Stimulated activated naive CD8-positive, alpha-beta T cell treated with anti-CD3 and anti-CD28 coated beads, Interleukin-15, Interleukin-2, amounts not matched to agents 100 ng/mL and 50 ng/mL, for 24 hours (primary cell): ENCODE results near the gene GNB1L.

Experiments used
- H3K27ac Mint-ChIP-seq: one replicate; pipeline ENCODE4 v1.8.0; 2021; ENCODE audit warnings: mild to moderate bottlenecking, mixed read lengths
- H3K27me3 Mint-ChIP-seq: one replicate; pipeline ENCODE4 v1.8.0; 2021; ENCODE audit warnings: mixed read lengths
- H3K36me3 Mint-ChIP-seq: one replicate; pipeline ENCODE4 v1.8.0; 2021; ENCODE audit warnings: low read depth, mixed read lengths
- H3K4me1 Mint-ChIP-seq: one replicate; pipeline ENCODE4 v1.8.0; 2021; ENCODE audit warnings: low read depth, mixed read lengths
- H3K4me3 Mint-ChIP-seq: one replicate; pipeline ENCODE4 v1.8.0; 2021; ENCODE audit warnings: mild to moderate bottlenecking, mixed read lengths
- H3K9me3 Mint-ChIP-seq: one replicate; pipeline ENCODE4 v1.8.0; 2021; ENCODE audit warnings: mixed read lengths

GNB1L gene

GRCh38 chr22:19873960-19874306, 19.3 kb upstream of the GNB1L start:
- H3K4me3 Mint-ChIP-seq = no peak overlapping the region
- peaks cover 8% of the 10 kb centered on the region for H3K4me1 Mint-ChIP-seq

GRCh38 chr22:19873138-19873959, 18.7 kb upstream of the GNB1L start:
- Mint-ChIP-seq H3K27ac (no peak overlapping the region), H3K9me3 (no peaks in the 10 kb centered on the region), H3K4me1 (peaks cover 8% of the 10 kb centered on the region), H3K36me3 (no peaks in the 10 kb centered on the region), H3K4me3 (no peak overlapping the region), H3K27me3 (no peaks in the 10 kb centered on the region)

More at GRCh38 chr22:19873960-19874306, 19.3 kb upstream of the GNB1L start:
- H3K27me3 Mint-ChIP-seq = no peaks in the 10 kb centered on the region
- no peaks in the 10 kb centered on the region for H3K36me3 Mint-ChIP-seq
- H3K9me3 Mint-ChIP-seq = no peaks in the 10 kb centered on the region
- H3K27ac Mint-ChIP-seq = no peak overlapping the region

GRCh38 chr22:19872779-19873137, 18.1 kb upstream of the GNB1L start:
- Mint-ChIP-seq H3K4me3 (no peak overlapping the region), H3K36me3 (no peaks in the 10 kb centered on the region), H3K27me3 (no peaks in the 10 kb centered on the region), H3K27ac (no peak overlapping the region), H3K9me3 (no peaks in the 10 kb centered on the region), H3K4me1 (peaks cover 8% of the 10 kb centered on the region)

- Mint-ChIP-seq H3K4me3 (no peak overlapping the region), H3K9me3 (no peaks in the 10 kb centered on the region), H3K27ac (no peak overlapping the region), H3K36me3 (no peaks in the 10 kb centered on the region), H3K27me3 (no peaks in the 10 kb centered on the region), H3K4me1 (peaks cover 8% of the 10 kb centered on the region)
These were observed 17.4 kb upstream of the GNB1L start for GRCh38 chr22:19871845-19872778.

GRCh38 chr22:19871023-19871844, 16.6 kb upstream of the GNB1L start:
- H3K27ac Mint-ChIP-seq = no peak overlapping the region

GRCh38 chr22:19870153-19871022, 15.7 kb upstream of the GNB1L start:
- Mint-ChIP-seq H3K9me3 (no peaks in the 10 kb centered on the region), H3K4me3 (no peak overlapping the region), H3K36me3 (no peaks in the 10 kb centered on the region), H3K4me1 (peaks cover 8% of the 10 kb centered on the region), H3K27ac (no peak overlapping the region), H3K27me3 (no peaks in the 10 kb centered on the region)

More at GRCh38 chr22:19871023-19871844, 16.6 kb upstream of the GNB1L start:
- H3K36me3 Mint-ChIP-seq = no peaks in the 10 kb centered on the region
- peaks cover 8% of the 10 kb centered on the region for H3K4me1 Mint-ChIP-seq
- no peaks in the 10 kb centered on the region for H3K27me3 Mint-ChIP-seq
- H3K4me3 Mint-ChIP-seq = no peak overlapping the region
- H3K9me3 Mint-ChIP-seq = no peaks in the 10 kb centered on the region

- Mint-ChIP-seq H3K4me3 (no peak overlapping the region), H3K27ac (no peak overlapping the region), H3K36me3 (no peaks in the 10 kb centered on the region), H3K9me3 (no peaks in the 10 kb centered on the region), H3K4me1 (peaks cover 8% of the 10 kb centered on the region), H3K27me3 (no peaks in the 10 kb centered on the region)
These were observed 15.0 kb upstream of the GNB1L start for GRCh38 chr22:19869497-19870152.

- Mint-ChIP-seq H3K4me1 (peaks cover 1% of the 10 kb centered on the region), H3K4me3 (no peak overlapping the region), H3K9me3 (no peaks in the 10 kb centered on the region), H3K36me3 (no peaks in the 10 kb centered on the region), H3K27ac (no peak overlapping the region), H3K27me3 (no peaks in the 10 kb centered on the region)
These were observed 14.2 kb upstream of the GNB1L start for GRCh38 chr22:19868773-19869471.

- no peak overlapping the region for H3K27ac Mint-ChIP-seq
- H3K27me3 Mint-ChIP-seq = no peaks in the 10 kb centered on the region
- no peaks in the 10 kb centered on the region for H3K4me1 Mint-ChIP-seq
- H3K4me3 Mint-ChIP-seq = no peak overlapping the region
- no peaks in the 10 kb centered on the region for H3K36me3 Mint-ChIP-seq
- no peaks in the 10 kb centered on the region for H3K9me3 Mint-ChIP-seq
These were observed 13.7 kb upstream of the GNB1L start for GRCh38 chr22:19868333-19868732.

GRCh38 chr22:19867617-19868016, 12.9 kb upstream of the GNB1L start:
- Mint-ChIP-seq H3K27me3 (no peaks in the 10 kb centered on the region), H3K27ac (no peak overlapping the region), H3K4me3 (no peak overlapping the region), H3K36me3 (no peaks in the 10 kb centered on the region), H3K4me1 (no peaks in the 10 kb centered on the region), H3K9me3 (no peaks in the 10 kb centered on the region)

GRCh38 chr22:19866665-19867009, 12.0 kb upstream of the GNB1L start:
- no peak overlapping the region for H3K27ac Mint-ChIP-seq
- H3K27me3 Mint-ChIP-seq = no peaks in the 10 kb centered on the region
- H3K4me1 Mint-ChIP-seq = no peaks in the 10 kb centered on the region
- H3K36me3 Mint-ChIP-seq = no peaks in the 10 kb centered on the region
- H3K9me3 Mint-ChIP-seq = no peaks in the 10 kb centered on the region
- no peak overlapping the region for H3K4me3 Mint-ChIP-seq

GRCh38 chr22:19865141-19865829, 10.6 kb upstream of the GNB1L start:
- Mint-ChIP-seq H3K9me3 (no peaks in the 10 kb centered on the region), H3K4me1 (no peaks in the 10 kb centered on the region), H3K27ac (no peak overlapping the region), H3K36me3 (no peaks in the 10 kb centered on the region), H3K27me3 (no peaks in the 10 kb centered on the region), H3K4me3 (no peak overlapping the region)
